GM21737 (cell line): Measurements from ENCODE around the gene CECR2.
"Not testable (repeated sequence)": the region's sequence is repeated elsewhere in the genome, so short reads cannot be mapped to it uniquely, and the experiment has no call there.

Experiments used
- ATAC-seq: cut with Tn5 transposase; IDR thresholded peaks from one replicate; pipeline ENCODE4 v1.9.1; 2021; ENCODE audit warnings: mild to moderate bottlenecking, moderate library complexity; ENCODE audit not compliant: unreplicated experiment

CECR2 gene

DNA sequence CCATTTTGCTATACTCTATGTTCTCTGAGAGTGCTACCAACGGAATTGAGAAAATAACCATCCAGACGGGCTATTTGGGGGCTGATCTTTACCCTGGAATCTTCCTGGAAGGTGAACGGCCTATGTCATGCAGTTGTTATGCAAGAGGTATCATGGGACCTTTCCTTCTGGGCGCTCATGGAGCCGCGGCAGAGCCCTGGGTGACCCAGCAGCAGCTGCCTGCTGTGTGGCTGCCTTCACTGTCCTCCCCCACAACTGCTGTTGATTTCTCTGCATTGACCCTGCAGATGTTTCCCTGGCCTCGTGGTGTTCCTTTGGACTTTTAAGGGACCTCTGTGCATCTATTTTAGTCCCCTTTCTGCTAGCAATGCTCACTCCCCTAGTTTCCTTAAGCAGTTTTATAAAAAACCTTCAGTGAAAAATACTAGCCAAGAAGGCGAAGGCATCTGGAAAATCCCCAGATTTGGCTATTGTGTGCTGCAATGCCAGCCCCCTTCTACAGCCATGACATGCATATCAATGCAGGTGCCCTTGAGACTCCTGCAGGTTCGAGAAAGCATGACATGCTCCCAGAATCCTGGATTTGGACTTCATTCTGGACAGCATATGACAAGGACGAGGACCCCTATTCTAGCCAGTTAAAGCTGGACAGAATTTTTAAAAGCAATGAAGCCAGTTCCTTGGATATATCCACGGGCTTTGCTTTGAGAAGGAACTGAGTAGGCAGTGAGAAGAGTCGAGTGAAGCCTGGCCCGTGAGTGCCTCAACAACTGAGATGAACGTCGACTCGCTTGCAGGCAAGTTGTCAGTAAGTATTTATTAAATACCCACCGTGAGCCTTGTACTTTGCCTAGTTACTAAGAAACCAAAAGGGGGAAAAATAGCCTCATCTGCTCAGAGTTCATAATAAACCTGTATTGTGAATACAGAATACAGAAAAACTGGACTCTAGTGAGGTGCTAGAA lies 193.9 kb downstream of the CECR2 start, which contains the start of gene SLC25A18:
Gene SLC25A18, plus strand, starts transcription at position 593 of the 965 bp plus-strand sequence. CDS start 16,447 bp downstream, outside the sequence.
- no peak for ATAC-seq

DNA sequence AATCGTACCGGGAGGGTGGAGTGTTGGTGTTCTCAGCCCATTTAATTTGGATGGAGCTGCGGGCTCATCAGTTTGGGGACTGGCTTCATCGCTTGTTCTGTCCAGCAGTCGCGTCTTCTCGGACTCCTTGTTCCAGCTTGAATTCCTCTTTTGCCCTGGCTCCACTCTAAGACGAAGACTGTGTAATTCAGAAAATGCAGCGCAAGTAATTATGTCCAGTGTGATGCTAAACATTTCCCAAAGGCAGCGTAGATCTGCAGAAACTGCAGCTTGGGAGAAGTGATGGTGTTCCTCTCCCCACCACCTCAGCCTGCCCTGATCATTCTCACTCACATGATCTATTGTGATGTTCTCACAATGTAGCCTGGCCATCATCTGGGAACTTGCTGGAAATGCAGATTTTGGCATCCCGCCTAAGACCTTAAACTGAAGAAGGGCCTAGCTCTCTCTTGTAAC lies 194.7 kb downstream of the CECR2 start:
- no peak for ATAC-seq

DNA sequence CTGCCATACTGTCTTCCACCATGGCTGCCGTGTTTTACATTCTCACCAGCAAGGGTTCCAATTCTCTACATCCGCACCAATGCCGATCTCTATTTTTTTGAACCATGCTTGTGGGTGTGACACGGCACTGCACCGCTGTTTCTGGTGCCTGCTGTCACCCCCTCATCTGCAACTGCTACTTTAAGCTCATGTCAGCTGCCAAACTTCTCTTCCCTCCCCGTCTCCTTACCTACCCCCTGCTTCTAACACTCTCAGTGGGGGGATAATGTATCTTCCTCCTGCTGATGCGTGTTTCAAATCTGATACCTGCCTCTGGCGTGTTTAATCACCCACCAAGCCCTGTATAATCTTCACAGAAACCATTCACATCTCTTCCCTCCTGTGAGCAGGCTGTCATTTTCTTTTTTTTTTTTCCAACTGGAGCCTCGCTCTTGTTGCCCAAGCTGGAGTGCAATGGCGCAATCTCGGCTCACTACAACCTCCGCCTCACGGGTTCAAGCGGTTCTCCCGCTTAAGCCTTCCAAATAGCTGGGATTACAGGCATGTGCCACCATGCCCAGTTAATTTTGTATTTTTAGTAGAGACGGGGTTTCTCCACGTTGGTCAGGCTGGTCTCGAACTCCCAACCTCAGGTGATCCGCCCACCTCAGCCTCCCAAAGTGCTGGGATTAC lies 196.9 kb downstream of the CECR2 start:
- not testable (repeated sequence) for ATAC-seq

DNA sequence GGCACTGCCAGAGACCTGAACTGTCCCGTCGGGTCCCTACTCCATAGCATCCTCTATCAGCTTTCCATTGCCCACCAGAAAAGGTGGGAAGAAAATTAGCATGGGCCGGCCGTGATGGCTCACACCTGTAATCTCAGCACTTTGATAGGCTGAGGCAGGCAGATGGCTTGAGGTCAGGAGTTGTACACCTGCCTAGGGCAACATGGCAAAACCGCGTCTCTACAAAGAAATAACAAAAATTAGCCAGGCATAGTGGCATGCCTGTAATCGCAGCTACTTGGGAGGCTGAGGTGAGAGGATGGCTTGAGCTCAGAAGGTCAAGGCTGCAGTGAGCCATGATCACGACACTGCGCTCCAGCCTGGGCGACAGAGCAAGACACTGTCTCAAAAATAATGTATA lies 197.5 kb downstream of the CECR2 start:
- ATAC-seq: no peak

DNA sequence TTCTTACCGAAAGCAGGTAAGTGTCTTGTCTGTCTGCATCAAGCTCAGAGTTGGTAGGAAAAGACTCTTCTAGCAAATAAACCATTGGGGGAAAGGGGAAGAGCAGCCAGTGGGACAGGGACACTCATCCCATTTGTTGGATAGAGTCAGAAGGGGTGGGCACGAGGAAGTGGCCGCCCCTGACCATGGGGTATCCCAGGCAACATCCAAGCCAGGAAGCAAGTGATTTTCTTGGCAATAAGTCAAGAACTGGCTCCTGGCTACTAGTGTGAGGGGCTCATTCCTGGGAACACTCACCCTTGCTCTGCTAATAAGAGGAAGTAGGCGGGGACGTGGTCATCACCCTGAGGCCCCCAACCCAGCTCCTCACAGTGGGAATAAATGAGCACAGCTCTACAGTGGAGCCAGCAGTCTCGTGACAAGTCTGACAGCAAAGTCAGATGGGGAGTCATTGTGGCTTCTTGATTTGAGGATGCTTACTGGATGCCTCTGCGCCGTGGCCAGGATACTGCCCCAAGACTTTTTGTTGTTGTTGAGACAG lies 200.8 kb downstream of the CECR2 start:
- no peak for ATAC-seq

DNA sequence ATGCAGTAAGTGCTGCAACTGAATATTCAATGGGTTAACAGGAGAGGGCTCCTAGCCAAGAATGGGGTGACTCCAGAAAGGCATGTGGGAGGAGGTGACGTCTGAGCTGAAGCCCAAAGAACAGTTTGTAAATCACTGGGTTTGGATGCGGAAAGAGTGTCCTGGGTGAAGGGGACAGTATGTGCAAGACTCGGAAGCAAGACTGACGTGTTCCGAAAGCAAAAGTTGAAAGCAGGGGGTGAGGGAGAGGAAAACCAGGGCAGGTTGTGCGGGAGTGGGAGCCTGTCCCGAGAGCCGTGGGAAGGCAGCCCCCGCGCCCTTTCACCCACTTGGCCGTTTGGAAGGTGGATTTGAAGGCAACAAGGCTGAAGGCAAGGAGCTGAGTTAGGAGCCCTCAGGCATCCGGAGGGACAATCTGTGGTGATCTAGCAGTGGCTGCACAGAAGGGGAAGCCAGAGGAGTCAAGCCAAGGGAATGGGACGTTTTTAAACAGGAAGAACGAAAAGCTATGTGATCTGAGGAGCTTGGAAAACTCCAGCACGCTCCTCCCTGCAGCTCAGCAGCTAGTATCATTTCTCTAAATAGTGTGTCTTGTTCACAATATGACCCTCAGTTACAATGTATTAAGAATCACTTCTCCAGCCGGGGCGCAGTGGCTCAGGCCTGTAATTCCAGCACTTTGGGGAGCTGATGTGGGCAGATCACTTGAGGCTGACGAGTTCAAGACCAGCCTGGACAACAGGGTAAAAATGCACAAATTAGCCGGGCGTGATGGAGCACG lies 201.8 kb downstream of the CECR2 start:
- ATAC-seq: no peak

DNA sequence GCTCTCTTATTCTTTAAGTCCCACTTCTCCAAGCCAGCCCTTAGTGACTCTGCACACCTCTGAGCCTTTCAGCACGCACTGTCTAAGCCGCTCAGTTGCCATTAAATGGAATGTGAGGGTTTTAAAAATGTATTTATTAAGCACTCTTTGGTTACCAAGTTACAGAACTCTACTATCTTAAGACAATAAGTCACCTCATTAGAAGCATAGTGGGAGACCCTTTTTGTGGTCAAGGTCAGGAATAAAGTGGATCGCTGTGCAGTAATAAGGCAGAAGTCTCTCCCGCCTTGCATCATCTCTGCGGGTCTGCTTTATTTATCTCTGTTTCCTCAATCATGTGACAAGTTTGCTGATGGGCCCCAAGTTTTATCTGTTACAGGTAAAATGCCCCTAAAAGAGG lies 205.9 kb downstream of the CECR2 start:
- no peak for ATAC-seq

DNA sequence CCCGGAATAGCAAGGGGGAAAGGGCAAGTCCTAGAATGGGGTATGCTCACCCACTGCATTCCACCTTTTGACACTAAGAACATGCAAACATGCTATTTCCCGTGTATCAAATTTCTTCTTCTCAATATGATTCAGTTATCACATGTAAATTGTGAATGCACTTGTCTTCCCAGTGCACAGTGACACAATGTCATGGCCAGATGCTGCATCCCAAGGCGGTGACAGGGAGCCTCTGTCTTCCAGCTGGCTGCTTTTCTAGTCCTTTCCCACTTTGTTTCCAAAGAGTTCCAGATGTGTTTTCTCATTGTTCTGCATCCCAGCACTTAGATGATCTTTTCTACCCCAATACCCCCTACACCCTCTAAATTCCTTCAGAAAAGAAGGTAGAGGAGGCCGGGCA lies 206.4 kb downstream of the CECR2 start:
- no peak for ATAC-seq

DNA sequence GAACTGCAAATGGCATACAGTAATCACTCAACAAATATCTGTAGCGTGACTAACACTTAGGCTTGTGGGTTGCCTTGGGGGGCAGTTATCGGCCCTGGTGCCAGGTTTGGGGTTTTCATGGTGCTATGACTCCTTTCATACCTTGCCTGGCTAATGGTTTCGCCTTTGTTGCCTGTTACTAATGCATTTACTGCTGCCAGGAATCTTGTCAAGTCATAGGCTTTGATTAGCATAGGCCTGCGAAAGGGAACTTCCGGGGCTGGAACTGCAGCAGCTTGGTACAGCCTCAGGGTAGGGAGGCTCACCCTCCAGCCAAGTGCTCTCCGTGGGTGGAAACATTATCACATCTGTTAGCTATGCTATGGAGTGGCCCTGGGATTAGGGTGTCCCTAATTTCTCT lies 207.2 kb downstream of the CECR2 start:
- ATAC-seq: no peak

DNA sequence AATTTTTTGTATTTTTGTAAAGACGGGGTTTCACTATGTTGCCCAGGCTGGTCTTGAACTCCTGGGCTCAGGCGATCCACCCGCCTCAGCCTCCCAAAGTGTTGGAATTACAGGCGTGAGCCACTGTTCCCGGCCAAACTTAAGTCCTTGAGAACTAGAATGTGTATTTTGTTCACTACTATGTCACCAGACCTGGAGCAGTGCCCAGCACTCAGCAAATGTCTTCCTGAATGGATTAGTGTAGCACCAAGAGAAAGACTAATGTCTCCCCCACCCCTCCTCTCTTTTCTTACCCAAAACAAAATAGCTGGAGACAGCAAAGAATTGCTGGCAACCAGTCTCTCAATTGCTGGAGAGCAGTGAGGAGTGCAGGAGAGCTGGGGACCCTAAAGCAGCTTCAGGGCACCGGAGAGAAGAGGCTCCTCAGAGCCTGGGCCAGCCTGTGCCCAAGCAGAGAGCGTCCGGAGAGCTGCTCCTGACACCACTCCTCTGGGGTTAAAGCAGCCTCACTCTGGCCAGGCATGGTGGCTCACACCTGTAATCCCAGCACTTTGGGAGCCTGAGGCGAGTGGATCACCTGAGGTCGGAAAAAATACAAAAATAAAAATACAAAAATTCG lies 209.0 kb downstream of the CECR2 start:
- ATAC-seq: no peak

DNA sequence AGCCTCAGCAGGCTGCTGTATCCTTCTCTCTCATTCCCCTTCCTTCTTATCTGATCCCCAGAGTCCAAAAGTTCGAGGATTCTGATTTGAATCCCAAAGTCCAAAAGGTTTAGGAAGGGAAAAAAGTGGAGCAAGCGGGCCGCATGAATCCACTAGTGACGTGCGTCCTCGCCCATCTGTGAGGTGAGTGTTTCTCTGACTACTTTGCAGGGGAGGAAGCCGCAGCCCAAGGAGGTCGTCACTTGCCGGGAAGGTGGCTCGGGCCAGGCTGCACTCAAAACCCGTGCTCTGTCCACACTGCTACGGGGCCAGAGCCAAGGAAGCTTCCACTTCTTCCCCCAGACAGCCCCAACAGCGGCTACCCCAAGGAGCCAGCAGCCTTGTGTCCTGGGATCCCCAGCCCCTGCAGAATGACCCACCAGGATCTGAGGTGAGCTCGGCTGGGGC lies 210.3 kb downstream of the CECR2 start:
- ATAC-seq: no peak

DNA sequence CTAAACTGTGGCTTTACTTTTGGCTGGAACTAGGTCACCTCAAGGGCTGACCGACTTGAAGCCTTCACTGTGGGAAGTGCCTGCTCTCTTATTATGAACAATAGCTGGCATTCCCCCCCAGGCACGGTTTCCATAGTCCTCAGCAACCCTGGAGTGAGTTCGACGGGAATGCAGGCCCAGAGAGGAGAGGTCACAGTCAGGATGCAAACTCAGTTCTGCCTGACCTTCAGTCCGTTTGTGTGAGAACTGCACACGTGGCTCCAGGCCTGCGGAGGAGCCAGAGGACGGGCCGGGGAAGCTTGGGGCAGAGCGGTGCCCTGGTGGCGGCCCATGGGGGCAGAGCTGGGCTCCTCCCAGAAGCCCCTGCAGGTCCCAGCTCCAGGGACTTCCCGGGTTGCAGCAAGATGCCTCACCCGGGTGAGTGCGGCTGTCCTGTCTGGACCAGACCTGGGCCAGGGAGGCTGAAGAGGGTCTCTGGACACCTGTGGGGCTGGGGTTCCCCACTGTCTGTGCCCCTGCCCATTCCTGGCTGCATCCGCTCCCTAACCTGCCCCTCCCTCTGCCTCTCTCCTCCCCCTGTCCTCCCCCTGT lies 211.3 kb downstream of the CECR2 start:
- no peak for ATAC-seq

DNA sequence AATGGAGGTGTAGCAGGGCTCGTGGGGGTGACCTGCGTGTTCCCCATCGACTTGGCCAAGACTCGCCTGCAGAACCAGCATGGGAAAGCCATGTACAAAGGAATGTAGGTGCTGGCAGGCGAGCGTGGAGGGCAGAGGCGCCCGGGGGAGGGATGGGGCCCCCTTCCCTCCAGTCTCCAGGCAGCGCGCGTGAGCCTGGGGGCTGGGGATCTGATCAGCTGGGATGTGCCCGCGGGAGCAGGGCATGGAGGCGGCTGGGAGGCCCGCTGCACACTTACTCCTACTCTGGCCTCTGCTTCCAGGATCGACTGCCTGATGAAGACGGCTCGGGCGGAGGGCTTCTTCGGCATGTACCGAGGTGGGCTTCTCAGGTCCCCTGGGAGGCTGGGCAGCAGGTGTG lies 211.8 kb downstream of the CECR2 start:
- ATAC-seq: no peak

DNA sequence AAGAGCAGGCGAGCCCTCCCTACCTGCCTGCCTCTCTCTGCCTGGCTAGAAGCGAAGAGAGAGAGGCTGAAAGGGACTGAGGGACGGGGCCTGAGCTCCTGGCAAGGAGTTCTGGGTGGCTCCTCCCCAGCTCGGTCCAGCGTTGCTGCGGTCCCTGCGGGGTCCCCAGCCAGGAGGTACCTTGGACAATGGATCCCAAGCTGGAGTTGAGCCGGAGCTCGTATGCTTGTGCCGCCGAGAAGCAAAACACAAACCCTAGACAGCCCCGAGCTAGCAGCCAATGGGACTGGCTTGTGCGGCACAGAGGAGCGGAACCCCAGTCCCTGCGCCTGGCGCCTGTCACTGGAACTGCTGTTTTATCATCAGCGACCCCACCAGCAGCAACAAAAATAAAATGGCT lies 212.4 kb downstream of the CECR2 start:
- no peak for ATAC-seq

DNA sequence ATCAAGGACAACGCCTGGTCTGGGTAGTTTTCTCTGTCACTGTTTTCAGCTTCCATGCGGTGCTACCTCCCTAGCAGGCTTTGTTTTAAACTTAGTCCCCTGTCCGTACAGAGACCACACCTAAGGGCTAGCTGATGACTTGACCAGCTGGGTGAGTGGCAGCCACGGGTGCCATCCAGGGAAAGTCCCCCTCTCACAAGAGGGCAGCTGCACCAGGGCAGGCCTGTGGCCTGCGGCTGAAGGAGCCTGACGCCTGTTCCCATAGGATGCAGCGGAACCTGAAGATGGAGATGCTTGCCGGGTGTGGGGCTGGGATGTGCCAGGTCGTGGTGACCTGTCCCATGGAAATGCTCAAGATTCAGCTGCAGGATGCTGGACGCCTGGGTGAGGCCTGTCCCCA lies 213.9 kb downstream of the CECR2 start:
- no peak for ATAC-seq

DNA sequence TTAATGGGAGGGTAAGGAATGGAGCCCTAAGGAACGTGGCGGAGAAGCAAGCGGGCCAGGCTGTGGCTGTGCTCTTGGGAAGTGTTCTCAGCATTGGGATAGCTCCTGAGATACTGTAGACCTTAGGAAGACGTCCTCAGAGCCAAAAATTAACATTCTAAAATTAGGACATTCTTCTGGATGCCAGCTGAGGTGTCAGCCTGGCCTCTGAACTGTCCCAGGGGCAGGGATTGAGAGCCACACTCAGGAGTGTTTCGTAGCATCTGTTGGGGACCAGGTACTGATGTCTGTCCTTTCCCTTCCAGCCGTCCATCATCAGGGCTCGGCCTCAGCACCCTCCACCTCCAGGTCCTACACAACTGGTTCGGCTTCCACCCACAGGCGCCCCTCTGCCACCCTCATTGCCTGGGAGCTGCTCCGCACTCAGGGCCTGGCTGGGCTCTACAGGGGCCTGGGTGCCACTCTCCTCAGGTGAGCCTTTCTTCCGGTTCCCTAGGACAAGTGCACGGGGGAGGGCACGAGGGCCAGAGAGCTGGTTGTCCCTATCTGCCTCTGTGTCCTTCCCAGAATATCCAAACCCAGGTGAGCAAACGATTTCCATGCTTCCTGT lies 217.7 kb downstream of the CECR2 start:
- ATAC-seq: no peak

DNA sequence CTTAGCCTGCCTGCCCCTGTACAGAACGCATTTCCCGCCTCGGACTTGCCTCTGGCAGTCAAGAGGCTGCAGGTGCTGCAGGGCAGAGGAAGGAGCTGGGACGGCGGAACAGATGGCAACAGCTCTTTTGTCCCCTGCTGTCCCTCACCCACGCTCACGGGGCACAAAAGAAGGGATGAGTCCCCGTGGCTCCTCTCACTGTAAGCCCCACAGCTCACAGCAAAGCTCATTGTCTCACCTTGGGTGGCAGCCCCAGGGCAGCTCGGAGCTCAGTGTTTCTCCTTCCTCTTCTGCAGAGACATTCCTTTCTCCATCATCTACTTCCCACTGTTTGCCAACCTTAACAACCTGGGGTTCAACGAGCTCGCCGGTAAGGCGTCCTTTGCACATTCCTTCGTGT lies 218.4 kb downstream of the CECR2 start:
- ATAC-seq: no peak

DNA sequence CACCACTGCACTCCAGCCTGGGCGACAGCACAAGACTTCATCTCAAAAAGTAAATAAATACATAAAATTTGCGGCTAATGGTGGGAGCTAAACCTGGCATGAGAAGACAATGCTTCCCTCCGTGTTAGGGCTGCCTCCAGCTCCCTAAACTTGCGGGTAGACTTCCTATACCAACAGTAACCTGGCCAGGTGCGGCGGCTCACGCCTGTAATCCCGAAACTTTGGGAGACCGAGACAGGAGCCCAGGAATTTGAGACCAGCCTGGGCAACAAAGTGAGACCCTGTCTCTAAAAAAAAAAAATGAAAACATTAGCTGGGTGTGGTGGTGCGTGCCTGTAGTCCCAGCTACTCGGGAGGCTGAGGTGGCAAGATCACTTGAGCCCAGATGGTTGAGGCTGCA lies 219.3 kb downstream of the CECR2 start:
- ATAC-seq: no peak

DNA sequence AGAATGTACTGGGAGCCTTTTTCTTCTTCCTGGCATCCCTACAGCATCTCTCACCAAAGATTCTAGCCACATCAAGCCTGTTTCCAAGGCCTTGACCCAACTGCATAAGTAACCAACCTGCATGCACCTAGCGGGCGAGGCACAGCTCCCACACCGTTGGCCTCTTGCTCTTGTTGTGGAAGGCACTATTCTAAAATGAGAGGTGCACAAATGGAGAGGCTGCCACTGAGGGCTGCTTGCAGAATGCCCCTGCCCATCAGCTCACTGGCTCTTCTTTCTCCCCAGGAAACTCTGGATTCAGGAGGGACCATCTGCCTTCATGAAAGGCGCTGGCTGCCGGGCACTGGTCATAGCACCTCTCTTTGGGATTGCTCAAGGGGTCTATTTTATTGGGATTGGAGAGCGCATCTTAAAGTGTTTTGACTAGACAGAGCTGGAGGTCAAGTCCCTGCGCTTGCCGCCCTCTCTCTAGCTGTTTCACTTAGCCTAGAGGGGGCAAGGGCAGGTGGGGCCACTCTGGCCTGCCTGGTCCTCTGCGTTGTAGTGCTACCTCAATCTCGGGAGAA lies 220.6 kb downstream of the CECR2 start:
- no peak for ATAC-seq
